PC-3 (cell line): ENCODE data around the gene TMEM255B. TPM values are rescaled to one million over a fixed set of nuclear protein-coding genes. Genes with fewer than 3 reads are reported as not detected.
"Not testable (repeated sequence)": the region's sequence is repeated elsewhere in the genome, so short reads cannot be mapped to it uniquely, and the experiment has no call there.

Experiments
- ATAC-seq: fragments of 200-7000 bp; cut with Tn5 transposase; 2 replicates; pipeline ENCODE4 v1.9.1; 2020; ENCODE audit warnings: mild to moderate bottlenecking, moderate library complexity
- BruUV-seq: library from RNA; stranded (reverse); fragments of 400-500 nt; replicated peaks from 2 replicates; lab custom pipeline; 2021; lab: Mats Ljungman, UMichigan
- CTCF ChIA-PET: fragments of 300-600 bp; sonication (Branson Sonifier 250); formaldehyde crosslinking; loops from one replicate; lab custom pipeline; 2022; ENCODE audit warnings: antibody characterized with exemption; lab: Charles Lee
- POLR2A ChIA-PET: fragments of 300-600 bp; sonication (Branson Sonifier 250); formaldehyde crosslinking; loops from one replicate; lab custom pipeline; 2022; ENCODE audit warnings: antibody characterized with exemption; ENCODE audit not compliant: unreplicated experiment; lab: Charles Lee
- DNase-seq: peaks from one replicate; pipeline ENCODE4 v3.0.0-alpha.2; 2015
- H2AFZ ChIP-seq: fragments of 300-600 bp; sonication (generic); 2 replicates; pipeline ENCODE4 v1.6.0; 2016; ENCODE audit warnings: antibody characterized with exemption, low read length
- H3F3A ChIP-seq: fragments of 300-600 bp; sonication (generic); one replicate; pipeline ENCODE4 v1.6.0; 2017; ENCODE audit warnings: antibody characterized with exemption, low read length, control low read depth, mild to moderate bottlenecking; ENCODE audit not compliant: unreplicated experiment
- H3K27ac ChIP-seq: fragments of 300-600 bp; sonication (generic); 2 replicates; pipeline ENCODE4 v1.5.1; 2016; ENCODE audit warnings: mild to moderate bottlenecking, low read length
- H3K27me3 ChIP-seq: fragments of 300-600 bp; sonication (generic); 2 replicates; pipeline ENCODE4 v1.6.1; 2016; ENCODE audit warnings: low read length, mixed read lengths
- H3K36me3 ChIP-seq: fragments of 300-600 bp; sonication (generic); 2 replicates; pipeline ENCODE4 v1.6.1; 2016; ENCODE audit warnings: low read depth, mixed run types, low read length, mixed read lengths
- H3K4me1 ChIP-seq: fragments of 300-600 bp; sonication (generic); 2 replicates; pipeline ENCODE4 v1.5.1; 2016; ENCODE audit warnings: low read length; ENCODE audit not compliant: insufficient read depth
- H3K4me2 ChIP-seq: fragments of 300-600 bp; sonication (generic); 2 replicates; pipeline ENCODE4 v1.6.0; 2016; ENCODE audit warnings: low read length
- H3K4me3 ChIP-seq: fragments of 300-600 bp; sonication (generic); 2 replicates; pipeline ENCODE4 v1.5.1; 2016; ENCODE audit warnings: mild to moderate bottlenecking, low read length, mixed read lengths
- H3K79me2 ChIP-seq: fragments of 300-600 bp; sonication (generic); 2 replicates; pipeline ENCODE4 v1.6.1; 2017; ENCODE audit warnings: low read length, mixed read lengths
- H3K9ac ChIP-seq: fragments of 300-600 bp; sonication (generic); 2 replicates; pipeline ENCODE4 v1.6.0; 2016; ENCODE audit warnings: mild to moderate bottlenecking, low read length
- H3K9me2 ChIP-seq: fragments of 300-600 bp; sonication (generic); replicated peaks from 2 replicates; pipeline ENCODE4 v1.6.1; 2016; ENCODE audit warnings: mixed run types, low read length, mixed read lengths
- H3K9me3 ChIP-seq: fragments of 300-600 bp; sonication (generic); 2 replicates; pipeline ENCODE4 v1.6.1; 2016; ENCODE audit warnings: low read length, mixed read lengths
- H4K20me1 ChIP-seq: fragments of 300-600 bp; sonication (generic); 2 replicates; pipeline ENCODE4 v1.6.1; 2016; ENCODE audit warnings: low read length, mixed read lengths
- EZH2 ChIP-seq: fragments of 300-600 bp; sonication (generic); IDR thresholded peaks from one replicate; pipeline ENCODE4 v1.6.1; 2017; ENCODE audit warnings: antibody characterized with exemption, mild to moderate bottlenecking, low read length; ENCODE audit not compliant: unreplicated experiment
- EZH2phosphoT487 ChIP-seq: fragments of 300-600 bp; sonication (generic); IDR thresholded peaks from 2 replicates; pipeline ENCODE4 v1.6.1; 2018; ENCODE audit warnings: mild to moderate bottlenecking, antibody characterized with exemption, low read length, borderline replicate concordance
- intact Hi-C: fragments of 100-400 bp; cut with micrococcal nuclease; formaldehyde crosslinking; loops from 2 replicates; pipeline ENCODE4 v1.9.0; 2023
- total RNA-seq: library from RNA; depleted of rRNA; stranded (reverse); fragments of >200 nt; gene quantifications from 2 replicates; pipeline ENCODE4 v1.2.3, GENCODE V29; 2014
- TF ChIP-seq, protein P1 (sequence below): fragments of 300-600 bp; sonication (generic); conservative IDR thresholded peaks from 2 replicates; pipeline ENCODE4 v1.5.1; 2017; ENCODE audit warnings: antibody characterized with exemption, low read depth, mild to moderate bottlenecking, low read length

Gene TMEM255B
- total RNA-seq, 1 experiment from 2014 or later, result 26.9 TPM

DNA sequence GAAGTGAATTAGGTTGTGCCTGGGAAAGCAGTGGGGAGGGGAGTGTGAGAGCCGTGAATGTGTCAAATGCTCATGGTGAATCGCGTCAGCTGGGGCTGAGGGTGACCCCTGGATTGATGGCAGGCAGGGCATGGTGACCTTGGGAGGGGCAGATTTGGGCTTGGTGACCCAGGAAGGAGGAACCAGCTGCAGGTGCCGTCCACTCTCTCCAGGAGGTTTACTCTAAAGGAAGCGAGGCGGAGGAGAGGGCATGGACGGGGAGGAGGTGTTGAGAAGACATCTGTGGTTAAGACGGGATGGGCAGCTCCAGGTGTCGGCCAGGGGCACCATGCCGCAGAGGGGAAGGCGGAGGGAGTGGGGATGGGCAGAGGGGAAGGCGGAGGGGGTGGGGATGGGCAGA is 28.7 kb downstream of the TMEM255B start:
- no peak overlapping the region for H3K27ac ChIP-seq
- BruUV-seq, result no TSS peak
- no peaks in the 10 kb centered on the region for H3K27me3 ChIP-seq
- peaks cover 8% of the 10 kb centered on the region for H3K36me3 ChIP-seq
- no peak overlapping the region for H2AFZ ChIP-seq
- no peaks in the 10 kb centered on the region for H3K9me3 ChIP-seq
- no peak for ATAC-seq
- CTCF ChIA-PET, result no interaction called here
- H3K9ac ChIP-seq, result no peak overlapping the region
- no peaks in the 10 kb centered on the region for H4K20me1 ChIP-seq
- intact Hi-C loops, result no loop called here
- H3K79me2 ChIP-seq, result no peaks in the 10 kb centered on the region; the same call in 1 of the 2 replicates
- no peak overlapping the region for H3K4me2 ChIP-seq
- no peaks in the 10 kb centered on the region for H3K9me2 ChIP-seq
- H3K4me1 ChIP-seq, result peaks cover 35% of the 10 kb centered on the region
- H3K4me3 ChIP-seq, result no peak overlapping the region
- POLR2A ChIA-PET, result no interaction called here
- no peak for DNase-seq
- TF ChIP-seq EZH2 (no peak), EZH2phosphoT487 (no peak)
- TF ChIP-seq, protein P1, sequence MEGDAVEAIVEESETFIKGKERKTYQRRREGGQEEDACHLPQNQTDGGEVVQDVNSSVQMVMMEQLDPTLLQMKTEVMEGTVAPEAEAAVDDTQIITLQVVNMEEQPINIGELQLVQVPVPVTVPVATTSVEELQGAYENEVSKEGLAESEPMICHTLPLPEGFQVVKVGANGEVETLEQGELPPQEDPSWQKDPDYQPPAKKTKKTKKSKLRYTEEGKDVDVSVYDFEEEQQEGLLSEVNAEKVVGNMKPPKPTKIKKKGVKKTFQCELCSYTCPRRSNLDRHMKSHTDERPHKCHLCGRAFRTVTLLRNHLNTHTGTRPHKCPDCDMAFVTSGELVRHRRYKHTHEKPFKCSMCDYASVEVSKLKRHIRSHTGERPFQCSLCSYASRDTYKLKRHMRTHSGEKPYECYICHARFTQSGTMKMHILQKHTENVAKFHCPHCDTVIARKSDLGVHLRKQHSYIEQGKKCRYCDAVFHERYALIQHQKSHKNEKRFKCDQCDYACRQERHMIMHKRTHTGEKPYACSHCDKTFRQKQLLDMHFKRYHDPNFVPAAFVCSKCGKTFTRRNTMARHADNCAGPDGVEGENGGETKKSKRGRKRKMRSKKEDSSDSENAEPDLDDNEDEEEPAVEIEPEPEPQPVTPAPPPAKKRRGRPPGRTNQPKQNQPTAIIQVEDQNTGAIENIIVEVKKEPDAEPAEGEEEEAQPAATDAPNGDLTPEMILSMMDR, result no peak
- H3F3A ChIP-seq, result no peaks in the 10 kb centered on the region

DNA sequence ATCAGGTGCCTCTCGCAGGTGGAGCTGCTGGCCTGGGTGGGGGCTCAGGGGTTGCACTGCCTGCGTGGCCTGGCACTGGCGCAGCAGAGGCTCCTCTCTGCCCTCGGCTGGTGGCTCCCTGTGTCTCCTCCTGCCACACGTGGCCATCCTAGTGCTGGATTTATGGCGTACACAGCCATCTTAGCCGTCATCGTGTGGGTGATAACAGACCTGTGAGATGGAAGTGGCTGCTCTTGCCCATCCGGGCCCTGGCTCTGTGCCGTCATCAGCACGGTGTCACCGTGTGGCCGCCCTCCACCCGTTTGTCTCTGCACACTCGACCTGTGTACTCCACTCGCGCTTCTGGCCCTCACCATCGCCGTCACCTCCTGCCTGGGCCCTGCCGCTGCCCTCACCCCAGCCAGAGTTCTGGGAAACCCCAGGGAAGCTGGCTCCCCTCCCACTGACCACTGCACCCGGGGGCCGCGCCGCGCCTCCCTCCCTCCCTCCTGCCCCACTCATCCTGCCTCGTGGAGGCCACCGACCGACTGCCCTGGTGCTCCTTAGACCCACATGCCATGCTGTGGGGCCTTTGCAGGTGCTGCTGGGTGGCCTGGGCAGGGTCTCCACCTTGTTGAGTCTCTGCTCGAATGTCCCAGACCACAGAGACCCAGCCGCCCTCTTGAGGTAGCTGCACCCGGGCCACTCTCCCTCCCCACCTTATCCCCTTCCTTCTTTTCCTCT is 29.5 kb downstream of the TMEM255B start:
- intact Hi-C loops, result no loop called here
- H3K27me3 ChIP-seq, result no peaks in the 10 kb centered on the region
- no peak overlapping the region for H3K4me3 ChIP-seq
- no peaks in the 10 kb centered on the region for H3K9me2 ChIP-seq
- CTCF ChIA-PET, result no interaction called here
- DNase-seq (no peak), ATAC-seq (no peak)
- BruUV-seq, result no TSS peak
- no peaks in the 10 kb centered on the region for H3K9me3 ChIP-seq
- POLR2A ChIA-PET, result no interaction called here
- H2AFZ ChIP-seq, result no peak overlapping the region
- no peaks in the 10 kb centered on the region; the same call in 1 of the 2 replicates for H3K79me2 ChIP-seq
- peaks cover 8% of the 10 kb centered on the region for H3K36me3 ChIP-seq
- no peaks in the 10 kb centered on the region for H4K20me1 ChIP-seq
- H3K4me1 ChIP-seq, result peaks cover 30% of the 10 kb centered on the region
- no peak overlapping the region for H3K4me2 ChIP-seq
- TF ChIP-seq EZH2 (no peak), EZH2phosphoT487 (no peak)
- TF ChIP-seq, protein P1, result no peak
- H3F3A ChIP-seq, result no peaks in the 10 kb centered on the region
- no peak overlapping the region for H3K27ac ChIP-seq
- no peak overlapping the region for H3K9ac ChIP-seq

DNA sequence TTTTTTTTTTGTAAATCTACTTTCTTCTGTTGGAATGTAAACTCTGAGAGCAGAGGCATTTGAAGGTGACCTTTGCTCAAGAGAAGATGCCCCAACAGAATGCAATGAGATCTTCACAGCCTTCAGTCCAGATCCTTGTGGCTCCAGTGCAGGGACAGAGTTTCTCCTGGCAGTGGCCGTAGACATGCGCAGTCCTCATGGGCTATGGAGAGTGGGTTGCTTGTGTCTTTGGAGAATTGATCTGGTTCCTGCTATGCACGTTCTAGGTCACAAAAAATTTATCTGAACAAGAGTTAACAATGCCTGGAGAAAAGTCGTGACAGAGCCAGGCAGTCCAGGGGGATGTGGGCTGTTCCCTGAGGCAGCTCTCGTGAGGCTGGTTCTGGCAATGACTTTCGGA is 30.1 kb downstream of the TMEM255B start:
- H3K4me1 ChIP-seq, result peaks cover 24% of the 10 kb centered on the region
- TF ChIP-seq, protein P1, result no peak
- no peak for TF ChIP-seq EZH2phosphoT487
- H3K4me3 ChIP-seq, result no peak overlapping the region
- no peaks in the 10 kb centered on the region for H3K9me3 ChIP-seq
- ChIA-PET POLR2A (no interaction called here), CTCF (no interaction called here)
- no peaks in the 10 kb centered on the region for H4K20me1 ChIP-seq
- H3K4me2 ChIP-seq, result no peak overlapping the region
- ATAC-seq (no peak), DNase-seq (no peak)
- no peaks in the 10 kb centered on the region for H3K9me2 ChIP-seq
- no peak overlapping the region for H3K27ac ChIP-seq
- H3K27me3 ChIP-seq, result no peaks in the 10 kb centered on the region
- H3K36me3 ChIP-seq, result peaks cover 8% of the 10 kb centered on the region
- H3K79me2 ChIP-seq, result no peaks in the 10 kb centered on the region; the same call in 1 of the 2 replicates
- intact Hi-C loops, result no loop called here
- H3F3A ChIP-seq, result no peaks in the 10 kb centered on the region
- BruUV-seq, result no TSS peak
- no peak overlapping the region for H2AFZ ChIP-seq
- H3K9ac ChIP-seq, result no peak overlapping the region

DNA sequence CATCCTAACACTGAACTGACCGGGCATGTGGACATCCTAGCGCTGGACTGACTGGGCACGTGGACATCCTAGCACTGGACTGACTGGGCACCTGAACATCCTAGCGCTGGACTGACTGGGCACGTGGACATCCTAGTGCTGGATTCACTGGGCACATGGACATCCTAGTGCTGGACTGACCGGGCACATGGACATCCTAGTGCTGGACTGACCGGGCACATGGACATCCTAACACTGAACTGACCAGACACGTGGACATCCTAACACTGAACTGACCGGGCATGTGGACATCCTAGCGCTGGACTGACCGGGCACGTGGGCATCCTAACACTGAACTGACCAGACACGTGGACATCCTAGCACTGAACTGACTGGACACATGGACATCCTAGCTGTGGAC is 30.9 kb downstream of the TMEM255B start:
- ATAC-seq, BruUV-seq, intact Hi-C loops: not testable (repeated sequence)

More for the DNA sequence above, 30.9 kb downstream of the TMEM255B start:
- H3K4me2 ChIP-seq, H3K27me3 ChIP-seq, CTCF ChIA-PET, H3K4me3 ChIP-seq, H3K9me3 ChIP-seq, DNase-seq, H3K79me2 ChIP-seq, H4K20me1 ChIP-seq, H3K9ac ChIP-seq, H3K36me3 ChIP-seq, H3F3A ChIP-seq, POLR2A ChIA-PET, H3K9me2 ChIP-seq, H2AFZ ChIP-seq, H3K27ac ChIP-seq: not testable (repeated sequence)
- peaks cover 17% of the 10 kb centered on the region for H3K4me1 ChIP-seq
